Esophagus mucosa (tissue), 1 donor: ENCODE results near the gene GADD45B. TPM values are rescaled to one million over a fixed set of nuclear protein-coding genes. Genes with fewer than 3 reads are reported as not detected.

ENCODE experiments used
- ATAC-seq: fragments of 200-7000 bp; cut with Tn5 transposase; one replicate; pipeline ENCODE4 v1.9.1; 2020
- total RNA-seq: library from RNA; stranded (reverse); gene quantifications from one replicate; pipeline ENCODE4 v1.2.4, GENCODE V29; 2023
- donor health status: DM: yes; HTN: yes; CAD: no.

Gene GADD45B, protein sequence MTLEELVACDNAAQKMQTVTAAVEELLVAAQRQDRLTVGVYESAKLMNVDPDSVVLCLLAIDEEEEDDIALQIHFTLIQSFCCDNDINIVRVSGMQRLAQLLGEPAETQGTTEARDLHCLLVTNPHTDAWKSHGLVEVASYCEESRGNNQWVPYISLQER
- 26.3 TPM for total RNA-seq

DNA sequence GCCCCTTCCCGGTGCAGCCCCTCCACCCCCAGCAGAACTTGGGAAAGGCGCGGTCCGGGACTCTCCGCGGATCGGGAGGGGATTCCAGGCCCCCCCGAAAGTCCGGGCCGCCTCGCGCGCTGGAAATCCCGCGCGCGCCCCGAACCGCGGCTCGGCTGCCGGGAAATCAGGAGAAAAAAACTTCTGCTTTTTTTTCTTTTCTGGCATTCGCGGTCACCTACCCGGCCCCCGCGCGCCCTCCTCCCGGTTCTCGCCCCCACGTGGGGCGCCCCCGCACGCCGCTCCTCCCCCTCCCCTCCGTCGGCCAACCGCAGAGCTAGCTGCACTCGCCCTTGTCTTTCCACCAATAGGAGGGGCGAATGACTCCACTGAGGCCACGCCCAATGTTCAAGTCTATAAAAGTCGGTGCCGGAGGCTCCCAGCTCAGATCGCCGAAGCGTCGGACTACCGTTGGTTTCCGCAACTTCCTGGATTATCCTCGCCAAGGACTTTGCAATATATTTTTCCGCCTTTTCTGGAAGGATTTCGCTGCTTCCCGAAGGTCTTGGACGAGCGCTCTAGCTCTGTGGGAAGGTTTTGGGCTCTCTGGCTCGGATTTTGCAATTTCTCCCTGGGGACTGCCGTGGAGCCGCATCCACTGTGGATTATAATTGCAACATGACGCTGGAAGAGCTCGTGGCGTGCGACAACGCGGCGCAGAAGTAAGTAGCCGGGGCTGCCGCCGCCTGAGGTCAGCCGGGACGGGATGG is at the start of gene GADD45B:
GADD45B (plus strand) TSS at position 426 of the 749 bp plus-strand sequence; CDS start at position 658, 232 bp downstream.
- ATAC-seq: peak; percentile 78

DNA sequence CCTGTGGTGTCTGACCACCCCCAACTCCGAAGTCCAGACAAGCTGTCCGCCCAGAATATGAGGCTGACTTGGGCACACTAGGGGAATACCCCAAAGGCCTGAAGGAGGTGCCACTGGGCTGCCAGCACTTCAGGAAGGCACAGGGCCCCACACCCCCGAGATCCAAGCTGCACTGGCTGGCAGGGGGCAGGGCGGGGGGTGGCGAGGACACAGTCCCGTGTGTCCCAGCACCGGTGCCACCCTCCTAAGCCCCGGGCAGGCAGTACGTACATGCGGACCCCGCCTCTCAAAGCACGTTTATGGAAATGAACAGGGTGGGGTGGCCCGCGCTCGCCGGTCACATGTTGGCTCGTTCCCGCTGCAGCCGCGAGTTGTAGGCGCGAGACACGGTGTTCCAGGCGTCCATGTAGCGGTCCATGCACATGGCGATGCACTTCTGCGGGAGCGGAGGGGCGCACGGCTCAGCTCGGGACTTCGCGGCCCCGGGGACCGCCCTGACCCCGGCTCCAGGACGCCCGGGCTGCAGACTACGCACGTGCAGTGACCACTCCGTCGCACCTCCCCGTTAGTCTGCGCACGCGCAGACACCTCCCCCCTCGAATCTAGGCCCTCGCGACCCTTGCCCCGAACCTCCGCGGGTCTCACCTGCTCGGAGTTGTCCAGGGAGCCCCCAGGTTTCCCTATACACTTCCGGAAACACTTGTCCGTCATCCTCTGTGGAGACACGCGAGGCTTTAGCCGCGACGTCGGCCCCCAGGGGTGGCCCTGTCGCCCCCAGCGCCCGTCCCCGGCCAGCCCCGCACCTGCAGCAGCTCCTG is 49.1 kb upstream of the GADD45B start:
- peak; percentile 22 for ATAC-seq

DNA sequence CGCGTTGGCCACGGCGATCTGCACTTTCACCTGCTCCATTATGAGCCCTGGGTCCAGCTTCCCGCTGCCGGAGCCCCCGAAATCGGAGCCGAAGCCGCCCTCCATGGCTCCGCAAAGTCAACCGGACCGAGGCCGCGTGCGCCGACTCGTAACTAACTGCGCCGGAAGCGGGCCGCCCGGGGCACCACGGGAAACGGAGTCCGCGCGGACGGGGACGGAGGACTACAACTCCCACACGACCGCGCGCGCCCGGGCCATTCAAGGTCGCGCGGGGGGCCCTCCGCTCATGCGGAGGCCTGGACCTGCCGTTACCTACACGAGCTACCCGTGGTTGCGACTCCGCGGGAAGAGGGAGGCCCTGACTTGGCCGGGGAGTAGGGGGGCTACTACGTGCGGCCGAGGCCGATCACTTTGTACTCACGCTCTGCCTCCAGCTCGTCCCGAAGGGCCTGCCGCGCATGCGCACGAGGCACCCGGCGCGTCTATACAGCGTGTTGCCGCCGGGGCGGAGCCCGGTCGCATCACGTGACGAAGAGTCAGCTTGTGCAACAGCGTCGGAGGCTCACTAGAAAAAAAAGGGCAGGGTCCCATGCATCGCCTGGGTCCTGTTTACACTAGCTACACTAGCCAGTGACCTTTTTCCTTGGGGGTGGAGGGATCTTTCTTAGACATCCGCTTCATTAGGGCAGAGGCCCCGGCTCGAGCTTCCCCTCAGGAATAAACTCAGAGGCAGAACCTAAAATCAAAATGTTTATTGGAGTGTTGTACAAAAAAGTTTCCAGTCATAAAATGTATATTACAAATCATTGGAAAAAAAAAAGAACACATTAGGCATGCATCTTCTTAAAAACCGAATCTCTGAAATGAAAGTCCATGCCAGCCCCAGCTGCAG is 48.3 kb upstream of the GADD45B start, which contains the start of gene TIMM13:
TIMM13 (minus strand) TSS at position 158 of the 892 bp plus-strand sequence; CDS start at position 105, 53 bp downstream.
- ATAC-seq: peak; percentile 88

DNA sequence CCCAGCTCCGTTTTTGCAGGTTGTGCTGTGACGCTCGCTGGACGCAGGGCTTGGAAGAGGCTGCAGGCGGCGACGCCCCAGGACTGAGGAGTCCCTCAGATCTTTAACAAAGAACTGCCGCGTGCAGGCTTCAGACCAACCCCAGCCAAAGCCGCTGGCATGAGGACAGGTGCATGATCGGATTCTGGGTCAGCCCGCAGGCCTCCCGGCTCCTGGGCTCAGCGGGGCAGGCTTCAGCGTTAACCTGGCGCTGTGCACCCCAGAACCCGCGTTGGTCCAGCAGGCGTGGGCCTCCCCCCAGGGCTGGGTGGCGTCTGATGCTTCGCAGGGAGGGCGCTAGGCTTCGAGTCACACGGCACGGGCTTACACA is 47.6 kb upstream of the GADD45B start:
- ATAC-seq: peak; percentile 4

DNA sequence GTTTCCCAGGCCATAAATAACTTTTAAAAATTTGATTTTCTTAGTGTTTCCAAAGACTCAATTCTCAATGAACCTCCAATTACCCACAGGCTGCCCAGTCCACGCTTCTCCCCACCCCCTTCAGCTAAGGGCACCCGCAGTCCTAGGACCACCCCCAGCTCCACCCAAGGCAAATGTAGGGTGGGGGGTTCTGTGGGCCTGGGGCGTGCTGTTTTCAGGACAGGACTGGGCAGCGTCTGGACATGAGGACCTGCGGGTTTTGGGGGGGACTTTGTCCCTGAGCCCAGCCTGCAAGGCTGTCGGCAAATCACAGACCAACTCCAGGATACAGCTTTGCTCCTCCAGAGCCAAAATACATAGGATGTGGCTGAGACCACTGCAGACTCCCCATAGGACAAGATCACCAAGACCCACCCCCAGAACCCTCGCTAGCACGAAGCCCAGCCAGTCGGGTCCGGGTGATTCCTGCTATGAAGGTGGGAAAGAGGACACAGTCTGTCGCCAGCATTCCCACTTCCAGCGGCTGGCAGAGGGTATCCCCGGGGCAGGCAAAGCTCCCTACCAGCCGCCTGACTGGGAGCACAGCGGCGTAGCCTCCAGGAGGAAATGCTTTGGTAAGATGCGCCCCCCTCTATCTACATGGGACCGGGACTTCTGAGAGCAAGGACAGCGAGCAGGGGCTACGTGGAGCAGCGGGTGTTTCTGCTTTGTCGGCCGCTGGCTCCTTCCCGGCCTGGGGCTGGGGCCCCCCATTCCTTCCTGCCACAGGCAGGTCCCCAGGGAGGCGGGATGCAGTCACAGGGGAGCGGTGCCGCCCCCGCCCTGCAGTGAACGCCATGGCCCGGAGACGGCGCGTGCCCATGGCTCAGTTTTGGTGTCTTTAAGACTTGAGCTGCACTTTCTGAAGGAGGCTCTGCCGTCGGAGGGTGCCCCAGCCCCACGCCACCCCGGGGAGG is 46.9 kb upstream of the GADD45B start:
- ATAC-seq: no peak

DNA sequence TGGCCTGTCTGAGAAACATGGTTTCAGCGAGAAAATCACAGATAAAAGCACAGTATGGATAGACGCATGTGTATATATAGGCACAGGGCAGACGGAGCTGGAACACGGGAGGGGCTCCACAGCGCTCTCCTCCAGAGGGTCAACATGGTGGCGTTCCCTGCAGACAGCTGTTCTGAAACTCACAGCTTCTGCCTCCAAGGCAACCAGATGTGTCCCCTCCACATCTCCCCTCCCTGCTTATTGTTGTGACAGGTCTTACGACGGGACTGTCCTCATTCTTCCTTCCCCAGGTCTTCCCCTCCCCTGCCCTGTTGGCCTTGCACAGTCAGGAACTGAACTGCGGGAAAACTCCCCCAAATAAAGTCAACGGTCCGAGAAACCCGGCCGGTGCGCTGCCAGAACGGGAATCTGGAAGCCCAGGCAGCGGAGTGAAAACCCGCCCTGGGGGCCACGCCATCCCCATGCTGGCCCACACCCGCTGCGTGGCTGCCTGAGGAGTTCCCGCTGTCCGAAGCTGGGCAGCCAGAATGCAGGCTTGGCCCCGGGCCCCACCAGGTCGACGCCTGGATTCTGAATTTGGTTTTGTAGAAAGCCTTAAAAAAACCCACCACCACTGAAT is 45.9 kb upstream of the GADD45B start:
- no peak for ATAC-seq

DNA sequence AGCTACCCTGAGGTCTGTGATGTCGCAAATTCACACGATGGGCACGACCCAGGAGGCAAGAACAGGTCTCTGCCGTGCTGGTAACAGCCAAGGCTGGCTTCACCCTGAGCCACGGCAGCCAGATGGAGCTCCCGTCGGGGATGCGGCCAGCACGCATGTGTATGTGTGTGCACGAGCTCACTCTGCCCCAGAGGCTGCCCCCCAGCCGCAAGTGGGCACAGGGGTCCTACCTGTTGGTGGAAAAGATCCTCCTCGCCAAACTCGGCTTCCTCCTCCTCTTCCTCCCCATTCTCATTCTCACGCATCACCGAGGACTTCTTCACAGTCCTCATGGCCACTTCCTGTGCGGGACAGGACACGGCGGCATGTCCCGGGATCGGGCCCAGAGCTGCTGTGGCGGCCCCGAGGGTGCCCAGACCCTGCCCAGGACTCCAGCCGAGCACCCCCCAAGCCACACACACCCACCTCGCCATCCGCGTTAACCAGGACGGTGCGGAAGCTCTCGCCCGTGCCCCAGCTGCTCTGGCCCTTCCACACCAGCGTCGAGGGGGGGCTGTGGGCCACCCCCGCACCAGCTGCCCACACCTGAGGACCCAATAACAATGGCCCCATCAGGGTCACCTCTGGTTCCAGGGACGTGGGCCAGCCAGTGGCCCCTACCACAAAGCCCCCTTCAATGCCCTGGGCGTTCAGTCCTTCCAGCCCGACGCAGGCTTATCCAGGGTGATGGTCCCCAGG is 44.4 kb upstream of the GADD45B start:
- no peak for ATAC-seq

DNA sequence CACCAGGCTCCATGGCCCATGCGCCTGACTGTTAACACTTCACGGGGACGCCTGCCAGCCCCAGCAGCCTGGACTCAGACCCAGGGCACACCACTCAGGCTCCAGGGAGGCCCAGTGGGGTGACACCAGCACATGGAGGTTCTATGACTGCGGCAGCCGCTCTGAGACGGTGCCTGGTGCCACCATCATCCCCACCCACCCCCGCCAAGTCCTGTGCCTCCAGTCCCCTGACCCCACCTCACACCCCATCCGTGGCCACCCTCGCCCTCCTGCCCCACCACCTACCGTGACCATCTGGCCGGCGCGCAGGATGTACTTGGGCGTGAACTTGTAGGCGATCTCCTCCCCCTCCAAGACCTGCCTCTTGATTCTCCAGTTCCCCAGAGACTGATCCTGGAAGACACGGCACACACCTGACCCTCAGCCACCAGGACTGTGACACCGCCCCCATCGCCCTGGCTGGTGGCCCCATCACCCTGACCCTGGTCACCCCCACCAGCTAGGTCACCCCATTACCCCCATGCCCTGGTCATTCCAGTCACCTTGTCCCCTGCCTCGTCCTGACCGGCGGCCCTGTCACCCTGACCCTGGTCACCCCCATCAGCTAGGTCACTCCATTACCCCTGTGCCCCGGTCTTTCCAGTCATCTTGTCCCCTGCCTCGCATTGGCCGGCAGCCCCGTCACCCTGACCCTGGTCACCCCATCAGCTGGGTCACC is 43.6 kb upstream of the GADD45B start:
- ATAC-seq: no peak

DNA sequence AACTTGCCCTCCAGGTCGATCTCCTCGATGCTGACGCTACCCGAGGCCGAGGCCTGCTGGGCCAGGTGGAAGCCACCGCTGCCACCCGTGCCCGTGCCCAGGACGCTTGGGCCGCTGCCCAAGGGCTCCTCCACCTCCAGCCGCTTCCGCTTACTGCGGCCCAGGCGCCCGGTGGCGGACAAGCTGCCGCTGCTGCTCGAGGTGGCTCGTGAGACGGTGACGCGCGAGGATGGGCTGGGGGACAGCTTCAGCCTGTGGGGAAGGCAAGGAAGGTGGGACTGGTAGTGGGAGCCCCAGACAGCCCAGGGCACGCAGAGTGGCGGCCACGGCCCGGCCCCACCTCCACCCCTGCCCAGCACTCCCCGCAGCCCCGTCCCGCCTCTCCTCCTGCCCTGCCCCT is 42.1 kb upstream of the GADD45B start:
- ATAC-seq: no peak

DNA sequence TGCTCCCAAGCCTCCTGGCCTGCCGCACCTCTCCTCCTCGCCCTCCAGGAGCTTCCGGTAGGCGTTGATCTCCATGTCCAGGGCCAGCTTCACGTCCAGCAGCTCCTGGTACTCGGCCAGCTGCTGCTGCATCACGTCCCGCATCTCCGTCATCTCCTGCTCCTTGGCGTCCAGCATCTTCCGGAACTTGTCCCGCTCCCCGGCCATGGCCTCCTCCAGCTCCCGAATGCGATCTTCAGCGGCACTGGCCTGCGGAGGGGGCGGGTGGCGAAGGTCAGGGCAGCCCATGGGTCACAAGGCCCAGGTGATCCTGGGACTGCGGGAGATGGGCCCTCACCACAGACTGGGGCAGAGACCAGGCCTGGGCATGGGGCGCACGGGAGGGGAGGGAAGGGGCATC is 41.7 kb upstream of the GADD45B start:
- no peak for ATAC-seq

DNA sequence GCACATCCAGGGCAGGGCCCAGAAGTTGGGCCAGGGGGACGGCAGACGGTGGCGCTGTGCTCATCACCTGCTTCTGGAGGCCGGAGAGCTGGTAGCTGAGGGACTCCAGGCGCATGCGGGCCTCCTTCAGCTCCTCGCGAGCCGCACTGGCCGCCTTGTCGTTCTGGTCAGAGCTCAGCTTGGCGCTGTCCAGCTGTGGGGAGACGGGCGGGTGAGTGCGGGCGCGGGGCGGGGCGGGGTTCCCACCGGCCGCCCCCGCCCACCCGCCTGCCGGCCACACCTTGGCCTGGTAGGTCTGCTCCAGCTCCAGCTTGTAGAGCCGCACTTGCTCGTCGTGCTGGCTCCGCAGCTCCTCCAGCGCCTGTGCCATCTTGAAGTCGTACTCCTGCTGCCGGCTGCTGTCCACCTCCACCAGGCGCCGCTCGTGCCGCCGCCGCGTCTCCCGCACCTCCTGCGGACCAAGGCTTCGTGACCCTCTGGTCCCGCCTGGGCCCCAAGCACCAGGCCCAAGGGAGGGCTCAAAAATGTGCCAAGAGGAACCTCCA is 41.1 kb upstream of the GADD45B start:
- no peak for ATAC-seq

DNA sequence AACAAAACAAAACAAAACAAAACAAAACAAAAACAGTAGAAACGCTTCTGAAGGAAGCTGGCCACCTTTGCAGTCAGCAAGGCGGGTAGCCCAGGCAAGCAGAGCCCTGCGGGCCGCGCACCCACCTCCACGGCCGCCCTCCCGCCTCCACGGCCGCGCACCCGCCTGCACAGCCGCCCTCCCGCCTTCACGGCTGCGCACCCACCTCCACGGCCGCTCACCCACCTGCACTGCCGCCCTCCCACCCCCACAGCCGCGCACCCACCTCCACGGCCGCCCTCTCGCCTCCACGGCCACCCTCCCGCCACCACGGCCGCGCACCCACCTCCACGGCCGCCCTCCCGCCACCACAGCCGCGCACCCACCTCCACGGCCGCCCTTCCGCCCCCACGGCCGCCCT is 39.5 kb upstream of the GADD45B start:
- no peak for ATAC-seq

DNA sequence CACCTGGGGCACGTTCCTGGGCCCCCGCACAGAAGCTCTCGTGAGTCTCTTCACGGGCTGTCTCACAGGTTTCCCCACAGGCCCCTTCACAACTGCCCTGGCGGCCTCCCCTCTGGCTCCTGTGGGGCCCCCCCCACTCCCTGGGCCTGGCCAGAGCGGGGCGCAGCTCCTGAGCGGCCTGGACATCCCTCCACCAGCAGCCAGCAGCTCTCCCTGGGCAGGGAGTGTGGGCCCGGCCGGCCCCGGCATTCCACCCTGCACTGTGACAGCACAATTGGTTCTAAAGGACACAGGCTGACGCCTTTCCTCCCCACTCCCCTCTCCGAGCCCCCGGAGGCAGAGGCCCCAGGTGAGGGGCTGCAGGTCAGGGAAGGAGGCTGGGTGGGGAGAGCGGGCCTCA is 39.0 kb upstream of the GADD45B start:
- no peak for ATAC-seq

DNA sequence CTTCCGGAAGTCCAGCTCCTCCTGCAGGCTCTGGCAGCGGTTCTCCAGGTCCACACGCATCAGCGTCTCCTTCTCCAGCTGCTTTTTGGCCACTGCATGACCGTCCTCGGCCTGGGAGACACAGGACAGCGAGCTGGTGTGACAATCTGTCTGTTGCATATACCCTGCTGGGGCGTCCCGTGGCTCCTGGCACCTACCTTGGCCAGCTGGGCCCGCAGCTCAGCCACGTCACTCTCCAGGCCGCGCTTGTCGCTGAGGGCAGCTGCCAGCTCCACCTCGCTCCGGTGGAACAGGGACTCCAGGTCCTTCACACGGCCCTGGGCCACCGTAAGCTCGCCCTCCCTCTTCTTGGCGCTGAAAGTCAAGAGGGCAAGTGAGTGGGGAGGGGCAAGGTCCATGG is 37.7 kb upstream of the GADD45B start:
- ATAC-seq: no peak

DNA sequence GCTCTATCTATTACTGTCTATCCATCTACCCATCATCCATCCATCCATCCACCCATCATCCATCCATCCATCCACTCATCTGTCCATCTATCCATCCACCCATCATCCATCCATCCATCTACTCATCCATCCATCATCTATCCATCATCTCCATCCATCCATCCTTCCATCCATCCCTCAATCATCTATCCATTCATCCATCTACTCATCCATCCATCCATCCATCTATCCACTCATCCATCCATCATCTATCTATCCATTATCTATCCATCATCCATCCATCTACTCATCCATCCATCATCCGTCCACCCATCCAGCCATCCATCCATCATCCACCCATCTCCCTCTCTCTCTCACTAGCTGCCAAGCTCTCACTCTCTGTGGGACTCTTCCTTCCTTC is 35.4 kb upstream of the GADD45B start:
- no peak for ATAC-seq

DNA sequence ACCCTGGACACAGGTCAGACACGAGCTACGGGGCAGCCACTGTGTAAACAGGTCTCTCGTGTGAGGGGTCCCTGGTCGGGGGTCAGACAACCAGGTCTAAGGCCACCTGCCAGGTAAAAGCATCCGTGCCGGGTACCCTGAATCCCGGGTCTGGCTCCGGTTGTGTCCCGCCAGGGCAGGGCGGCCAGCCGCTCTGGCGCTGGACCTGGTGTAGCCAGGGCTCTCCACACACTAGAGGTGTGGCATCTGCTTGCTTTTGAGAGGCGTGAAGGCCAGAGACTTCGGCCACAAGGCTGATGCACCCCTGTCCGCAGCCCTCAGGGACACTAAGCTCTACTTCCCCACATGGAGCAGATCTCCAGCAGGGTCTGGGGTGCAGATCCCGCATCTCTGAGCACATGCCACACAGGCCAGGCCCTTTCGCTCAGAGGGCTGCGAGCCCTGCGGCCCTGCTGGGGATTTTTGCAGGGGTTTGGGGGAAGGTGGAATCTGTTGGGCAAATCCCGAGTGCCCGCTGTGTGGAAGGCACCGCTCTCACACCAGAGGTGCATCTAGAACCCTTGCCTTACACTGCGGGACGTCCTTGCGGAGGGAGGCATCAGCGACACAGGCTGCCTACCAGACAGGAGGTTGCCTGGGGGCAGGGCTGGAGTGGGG is 34.7 kb upstream of the GADD45B start:
- no peak for ATAC-seq

DNA sequence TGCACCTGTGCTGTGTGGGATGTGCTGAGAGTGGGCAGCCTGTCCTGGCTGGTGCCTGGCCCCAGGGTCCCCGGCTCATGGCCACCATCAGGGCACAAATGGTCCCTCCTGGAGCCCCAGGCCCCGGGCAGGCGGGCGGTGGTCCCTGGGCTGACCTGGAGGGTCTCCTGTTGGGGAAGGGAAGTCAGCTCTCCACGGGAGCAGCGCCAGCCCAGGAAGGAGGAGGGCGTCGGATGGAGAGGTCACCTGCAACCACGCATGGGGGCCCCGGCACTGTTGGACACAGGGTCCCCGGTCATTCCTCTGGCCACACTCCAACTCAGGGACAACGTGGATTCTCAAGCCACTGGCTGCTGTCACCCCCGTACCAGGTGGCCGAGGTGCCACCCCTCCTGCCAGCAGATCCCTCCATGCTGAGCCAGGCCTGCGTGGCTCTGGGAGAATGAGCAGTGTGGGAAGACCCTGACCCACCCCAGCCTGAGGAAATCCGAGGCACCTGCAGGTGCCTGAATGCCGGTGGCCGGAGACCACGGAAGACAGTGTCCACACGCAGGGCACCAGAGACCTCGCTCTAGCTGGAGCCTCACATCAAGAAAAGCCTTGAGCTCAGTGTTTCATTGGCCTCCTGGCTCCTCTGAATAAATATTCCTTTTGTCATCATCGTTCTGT is 32.7 kb upstream of the GADD45B start:
- peak; percentile 7 for ATAC-seq

DNA sequence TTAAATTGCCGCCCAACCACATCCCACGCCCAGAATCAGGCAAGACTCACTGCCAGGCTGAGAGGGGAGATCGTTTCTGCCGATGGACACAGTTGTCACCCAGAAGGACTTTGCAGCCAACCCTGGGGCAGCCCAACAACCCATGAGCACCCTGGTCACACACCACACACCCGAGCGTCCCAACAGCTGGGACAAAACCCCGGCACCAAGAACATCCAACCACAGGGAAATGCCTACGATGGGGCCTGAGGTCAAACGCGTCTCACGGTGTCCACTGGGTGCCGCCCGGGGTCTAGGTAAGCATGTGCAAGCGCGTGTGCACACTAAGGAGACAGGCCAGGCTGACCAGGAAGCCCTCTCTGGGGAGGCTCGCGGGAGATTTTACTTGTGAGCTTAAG is 32.1 kb upstream of the GADD45B start:
- no peak for ATAC-seq
